MM.1S (cell line): Measurements from ENCODE around the gene ANXA8.

Experiments
- DNase-seq: peaks from one replicate; pipeline ENCODE4 v3.0.0-alpha.2; 2015
- H2AFZ ChIP-seq: fragments of 300-600 bp; sonication (generic); 2 replicates; pipeline ENCODE4 v1.6.0; 2016; ENCODE audit warnings: antibody characterized with exemption, low read length
- H3F3A ChIP-seq: fragments of 300-600 bp; sonication (generic); 2 replicates; pipeline ENCODE4 v1.6.1; 2016; ENCODE audit warnings: mild to moderate bottlenecking, antibody characterized with exemption, low read length, moderate library complexity, mixed read lengths; ENCODE audit not compliant: insufficient read depth
- H3K27ac ChIP-seq: fragments of 300-600 bp; sonication (generic); 2 replicates; pipeline ENCODE4 v1.5.1; 2016; ENCODE audit warnings: mild to moderate bottlenecking, low read length
- H3K27me3 ChIP-seq: fragments of 300-600 bp; sonication (generic); replicated peaks from 2 replicates; pipeline ENCODE4 v1.6.0; 2016; ENCODE audit warnings: low read length; ENCODE audit not compliant: insufficient read depth
- H3K36me3 ChIP-seq: fragments of 300-600 bp; sonication (generic); replicated peaks from 2 replicates; pipeline ENCODE4 v1.6.1; 2016; ENCODE audit warnings: mild to moderate bottlenecking, low read length, mixed read lengths; ENCODE audit not compliant: insufficient read depth
- H3K4me1 ChIP-seq: fragments of 300-600 bp; sonication (generic); 2 replicates; pipeline ENCODE4 v1.6.1; 2016; ENCODE audit warnings: low read length, mixed read lengths
- H3K4me2 ChIP-seq: fragments of 300-600 bp; sonication (generic); 2 replicates; pipeline ENCODE4 v1.6.0; 2016; ENCODE audit warnings: low read depth, low read length
- H3K4me3 ChIP-seq: fragments of 300-600 bp; sonication (generic); 2 replicates; pipeline ENCODE4 v1.5.1; 2016; ENCODE audit warnings: low read length, mixed read lengths
- H3K79me2 ChIP-seq: fragments of 300-600 bp; sonication (generic); 2 replicates; pipeline ENCODE4 v1.6.1; 2016; ENCODE audit warnings: mixed run types, low read length, mixed read lengths
- H3K9ac ChIP-seq: fragments of 300-600 bp; sonication (generic); 2 replicates; pipeline ENCODE4 v1.6.1; 2016; ENCODE audit warnings: low read length, mixed read lengths
- H3K9me2 ChIP-seq: fragments of 300-600 bp; sonication (generic); replicated peaks from 2 replicates; pipeline ENCODE4 v1.6.1; 2016; ENCODE audit warnings: mild to moderate bottlenecking, low read length, mixed read lengths; ENCODE audit not compliant: insufficient read depth
- H3K9me3 ChIP-seq: fragments of 300-600 bp; sonication (generic); replicated peaks from 2 replicates; pipeline ENCODE4 v1.6.1; 2016; ENCODE audit warnings: mild to moderate bottlenecking, low read length, mixed read lengths; ENCODE audit not compliant: insufficient read depth
- H4K20me1 ChIP-seq: fragments of 300-600 bp; sonication (generic); 2 replicates; pipeline ENCODE4 v1.6.1; 2016; ENCODE audit warnings: mild to moderate bottlenecking, low read length, moderate library complexity, mixed read lengths; ENCODE audit not compliant: insufficient read depth
- CTCF ChIP-seq: fragments of 300-600 bp; sonication (generic); IDR thresholded peaks from 2 replicates; pipeline ENCODE4 v1.5.1; 2016; ENCODE audit warnings: antibody characterized with exemption, low read length, mixed read lengths
- EZH2 ChIP-seq: fragments of 300-600 bp; sonication (generic); optimal IDR thresholded peaks from 2 replicates; pipeline ENCODE3; 2017; ENCODE audit warnings: low read depth, mild to moderate bottlenecking, antibody characterized with exemption, low read length, mixed read lengths
- EZH2phosphoT487 ChIP-seq: fragments of 300-600 bp; sonication (generic); IDR thresholded peaks from 2 replicates; pipeline ENCODE4 v1.6.1; 2018; ENCODE audit warnings: antibody characterized with exemption, low read length

The ANXA8 gene

GRCh38 chr10:47435081-47435480 lies 48.8 kb downstream of the ANXA8 start:
- no peak overlapping the region for H3K9ac ChIP-seq
- DNase-seq = no peak
- H3K4me1 ChIP-seq = no peaks in the 10 kb centered on the region
- H3K4me3 ChIP-seq = no peak overlapping the region
- H3K27ac ChIP-seq = no peak overlapping the region
- no peak for TF ChIP-seq CTCF
- TF ChIP-seq EZH2 = no peak
- no peaks in the 10 kb centered on the region for H3K9me3 ChIP-seq
- H3K27me3 ChIP-seq = no peaks in the 10 kb centered on the region
- H3F3A ChIP-seq = no peaks in the 10 kb centered on the region
- no peak overlapping the region for H3K4me2 ChIP-seq
- no peaks in the 10 kb centered on the region for H4K20me1 ChIP-seq
- no peaks in the 10 kb centered on the region for H3K9me2 ChIP-seq
- no peaks in the 10 kb centered on the region for H3K36me3 ChIP-seq
- no peak overlapping the region for H2AFZ ChIP-seq
- H3K79me2 ChIP-seq = no peaks in the 10 kb centered on the region

- no peaks in the 10 kb centered on the region for H3K9me3 ChIP-seq
- H3K4me2 ChIP-seq = no peak overlapping the region
- H3K4me1 ChIP-seq = no peaks in the 10 kb centered on the region
Measured at GRCh38 chr10:47425813-47426419, 58.0 kb downstream of the ANXA8 start.

GRCh38 chr10:47424231-47424630 lies 59.7 kb downstream of the ANXA8 start:
- Histone ChIP-seq H3K36me3 (no peaks in the 10 kb centered on the region), H3K27ac (no peak overlapping the region), H3K4me3 (no peak overlapping the region), H3K79me2 (no peaks in the 10 kb centered on the region), H3K4me2 (no peak overlapping the region), H3K9ac (no peak overlapping the region), H3K4me1 (no peaks in the 10 kb centered on the region), H3K27me3 (no peaks in the 10 kb centered on the region), H3K9me2 (no peaks in the 10 kb centered on the region), H4K20me1 (no peaks in the 10 kb centered on the region), H2AFZ (no peak overlapping the region), H3F3A (no peaks in the 10 kb centered on the region), H3K9me3 (no peaks in the 10 kb centered on the region)
- DNase-seq = no peak
- TF ChIP-seq EZH2phosphoT487 (no peak), EZH2 (no peak), CTCF (no peak)

More at GRCh38 chr10:47425813-47426419, 58.0 kb downstream of the ANXA8 start:
- Histone ChIP-seq H3F3A (no peaks in the 10 kb centered on the region), H3K9ac (no peak overlapping the region), H2AFZ (no peak overlapping the region), H3K79me2 (no peaks in the 10 kb centered on the region), H3K36me3 (no peaks in the 10 kb centered on the region), H3K4me3 (no peak overlapping the region), H3K27ac (no peak overlapping the region), H3K27me3 (no peaks in the 10 kb centered on the region), H3K9me2 (no peaks in the 10 kb centered on the region), H4K20me1 (no peaks in the 10 kb centered on the region)
- no peak for TF ChIP-seq EZH2phosphoT487
- no peak for TF ChIP-seq CTCF
- TF ChIP-seq EZH2 = no peak
- DNase-seq = no peak
